HCT116 (cell line): ENCODE measurements around the gene CDK8. TPM values are rescaled to one million over a fixed set of nuclear protein-coding genes. Genes with fewer than 3 reads are reported as not detected.

Source experiments
- ATAC-seq: fragments of 200-7000 bp; cut with Tn5 transposase; 2 replicates; pipeline ENCODE4 v1.9.1; 2020; ENCODE audit warnings: mild to moderate bottlenecking, moderate library complexity
- BruUV-seq: library from RNA; stranded (reverse); fragments of 400-500 nt; replicated peaks from 2 replicates; lab custom pipeline; 2021; lab: Mats Ljungman, UMichigan
- CTCF ChIA-PET: fragments of 300-600 bp; sonication (Branson Sonifier 250); formaldehyde crosslinking; loops from one replicate; lab custom pipeline; 2021; ENCODE audit warnings: antibody characterized with exemption; lab: Charles Lee
- POLR2A ChIA-PET: fragments of 300-600, 350-600 bp; sonication (Branson Sonifier 250); formaldehyde crosslinking; loops from one replicate; lab custom pipeline; 2021; ENCODE audit warnings: antibody characterized with exemption; lab: Charles Lee
- RAD21 ChIA-PET, 2 experiments: fragments of 300-600 bp; sonication (Branson Sonifier 250); formaldehyde crosslinking; loops; one replicate each; lab custom pipeline; 2023; ENCODE audit warnings: low total read pairs in 2 of 2; ENCODE audit not compliant: uncharacterized antibody in 2 of 2, unreplicated experiment in 2 of 2, low non-redundant PET in 1 of 2; lab: Charles Lee
- DNase-seq: peaks from one replicate; pipeline ENCODE4 v3.0.0-alpha.2; 2010; ENCODE audit warnings: low read depth, low spot score
- H2AFZ ChIP-seq: fragments of 200-600 bp; shearing (Covaris generic), sonication (generic); 2 replicates; pipeline ENCODE4 v1.6.1; 2017; ENCODE audit warnings: low read depth, mixed run types, mixed read lengths, antibody characterized with exemption, low read length; ENCODE audit not compliant: poor library complexity, severe bottlenecking
- H3K27ac ChIP-seq: 2 replicates; pipeline ENCODE4 v1.5.1; 2012; ENCODE audit warnings: low read depth, low read length
- H3K27me3 ChIP-seq: fragments of 200-600 bp; sonication (generic); 2 replicates; pipeline ENCODE4 v1.6.1; 2016; ENCODE audit warnings: mixed run types, low read length, mixed read lengths; ENCODE audit not compliant: insufficient read depth
- H3K36me3 ChIP-seq, 2 experiments: fragments of 200-500 bp in 1 of 2; fragments of 200-600 bp in 1 of 2; sonication (Bioruptor generic) in 1 of 2; sonication (generic) in 1 of 2; 2 replicates each; pipeline versions ENCODE4 v1.5.1 to v1.6.1; 2014 to 2016; ENCODE audit warnings: low read length in 2 of 2, inconsistent platforms in 1 of 2, mixed read lengths in 1 of 2, mixed run types in 1 of 2; ENCODE audit not compliant: insufficient read depth in 2 of 2, control insufficient read depth in 1 of 2
- H3K4me1 ChIP-seq, 2 experiments: fragments of 200-600 bp in 1 of 2; sonication (generic) in 1 of 2; 2 replicates each; pipeline versions ENCODE4 v1.5.1 to v1.6.1; 2012 to 2017; ENCODE audit warnings: low read length in 2 of 2, inconsistent platforms in 1 of 2, mild to moderate bottlenecking in 1 of 2, mixed read lengths in 1 of 2, mixed run types in 1 of 2, moderate library complexity in 1 of 2; ENCODE audit not compliant: insufficient read depth in 2 of 2, control insufficient read depth in 1 of 2
- H3K4me2 ChIP-seq: fragments of 200-600 bp; sonication (generic); 2 replicates; pipeline ENCODE4 v1.6.1; 2017; ENCODE audit warnings: mixed run types, low read length, mixed read lengths
- H3K4me3 ChIP-seq, 2 experiments: fragments of 200-600 bp in 1 of 2; sonication (generic) in 1 of 2; replicated peaks in 1 of 2; 2 replicates each; pipeline ENCODE4 v1.5.1; 2011 to 2016; ENCODE audit warnings: low read length in 2 of 2, control low read depth in 1 of 2, low read depth in 1 of 2, mild to moderate bottlenecking in 1 of 2, mixed read lengths in 1 of 2, mixed run types in 1 of 2
- H3K79me2 ChIP-seq: fragments of 200-600 bp; sonication (generic); 2 replicates; pipeline ENCODE4 v1.6.1; 2017; ENCODE audit warnings: mild to moderate bottlenecking, mixed run types, low read length, moderate library complexity, mixed read lengths; ENCODE audit not compliant: insufficient read depth
- H3K9ac ChIP-seq: fragments of 200-600 bp; sonication (generic); 2 replicates; pipeline ENCODE4 v1.6.1; 2016; ENCODE audit warnings: low read length, mixed read lengths
- H3K9me2 ChIP-seq: fragments of 200-600 bp; sonication (generic), shearing (Covaris generic); 2 replicates; pipeline ENCODE4 v1.6.1; 2017; ENCODE audit warnings: mixed run types, mild to moderate bottlenecking, moderate library complexity; ENCODE audit not compliant: insufficient read depth
- H3K9me3 ChIP-seq, 2 experiments: fragments of 200-500 bp in 1 of 2; fragments of 200-600 bp in 1 of 2; sonication (Bioruptor generic) in 1 of 2; sonication (generic) in 1 of 2; 2 replicates each; pipeline ENCODE4 v1.6.1; 2014 to 2017; ENCODE audit warnings: low read length in 2 of 2, mixed read lengths in 2 of 2, inconsistent platforms in 1 of 2, low read depth in 1 of 2, mild to moderate bottlenecking in 1 of 2, mixed run types in 1 of 2, moderate library complexity in 1 of 2; ENCODE audit not compliant: control insufficient read depth in 1 of 2, insufficient read depth in 1 of 2
- H4K20me1 ChIP-seq: fragments of 200-600 bp; sonication (generic), shearing (Covaris generic); 2 replicates; pipeline ENCODE4 v1.6.1; 2017; ENCODE audit warnings: mixed run types, mild to moderate bottlenecking, moderate library complexity; ENCODE audit not compliant: insufficient read depth
- CEBPB ChIP-seq: IDR thresholded peaks from 2 replicates; pipeline ENCODE4 v1.6.1; 2012; ENCODE audit warnings: low read depth
- EGR1 ChIP-seq: IDR thresholded peaks from 2 replicates; pipeline ENCODE4 v1.6.1; 2012; ENCODE audit warnings: low read depth
- ELF1 ChIP-seq: IDR thresholded peaks from 2 replicates; pipeline ENCODE4 v1.6.1; 2012; ENCODE audit warnings: low read depth, borderline replicate concordance
- EZH2 ChIP-seq: fragments of 200-600 bp; sonication (generic); IDR thresholded peaks from 2 replicates; pipeline ENCODE4 v1.6.1; 2017; ENCODE audit warnings: antibody characterized with exemption, mixed run types
- EZH2phosphoT487 ChIP-seq: fragments of 200-600 bp; IDR thresholded peaks from 2 replicates; pipeline ENCODE4 v1.6.1; 2018; ENCODE audit warnings: antibody characterized with exemption, borderline replicate concordance
- FOSL1 ChIP-seq: IDR thresholded peaks from 2 replicates; pipeline ENCODE4 v1.6.1; 2012; ENCODE audit warnings: low read depth
- POLR2A ChIP-seq: IDR thresholded peaks from 2 replicates; pipeline ENCODE4 v1.7.0; 2011; ENCODE audit warnings: borderline replicate concordance; ENCODE audit not compliant: insufficient read depth, insufficient read length; ENCODE audit errors: extremely low read depth
- RAD21 ChIP-seq: IDR thresholded peaks from 2 replicates; pipeline ENCODE4 v1.6.1; 2012; ENCODE audit warnings: low read depth, mild to moderate bottlenecking
- SIN3A ChIP-seq: IDR thresholded peaks from 2 replicates; pipeline ENCODE4 v1.6.1; 2012; ENCODE audit warnings: low read depth
- SP1 ChIP-seq: IDR thresholded peaks from 2 replicates; pipeline ENCODE4 v1.6.1; 2012; ENCODE audit warnings: low read depth
- intact Hi-C: fragments of 100-400 bp; cut with micrococcal nuclease; formaldehyde crosslinking; loops from 2 replicates; pipeline ENCODE4 v1.10.0; 2022
- total RNA-seq: library from RNA; stranded (reverse); gene quantifications from one replicate; pipeline ENCODE4 v1.2.1, GENCODE V29; 2021; ENCODE audit not compliant: unreplicated experiment
- TF ChIP-seq, protein P1 (sequence below): IDR thresholded peaks from 2 replicates; pipeline ENCODE4 v1.6.1; 2012

The CDK8 gene
- total RNA-seq, 1 experiment from 2014 or later: 23.8 TPM

DNA sequence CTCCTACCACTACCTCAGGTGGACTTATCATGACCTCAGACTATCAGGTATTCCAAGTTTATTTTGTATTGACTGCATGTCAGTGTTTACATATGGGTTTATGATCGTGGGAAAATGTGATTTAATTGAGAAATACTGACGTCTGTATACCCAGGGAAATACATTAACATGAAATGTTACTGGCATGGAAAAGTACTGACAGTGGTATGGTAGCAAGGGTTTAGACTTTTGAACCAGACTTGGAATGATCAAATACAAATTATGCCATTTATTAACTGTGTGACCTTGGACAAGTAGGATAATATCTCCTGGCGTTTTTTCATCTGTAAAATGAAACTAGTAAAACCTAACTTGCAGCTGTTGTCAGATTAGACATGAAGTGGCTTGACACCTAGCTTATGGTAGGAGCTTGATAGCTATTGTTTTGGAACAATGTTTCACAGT, 147.7 kb downstream of the CDK8 start:
- Histone ChIP-seq H3K27me3 (no peaks in the 10 kb centered on the region), H4K20me1 (no peaks in the 10 kb centered on the region)
- TF ChIP-seq RAD21 (no peak), EZH2 (no peak), EGR1 (no peak), EZH2phosphoT487 (no peak), ELF1 (no peak), SP1 (no peak), FOSL1 (no peak), CEBPB (no peak), POLR2A (no peak), SIN3A (no peak)
- TF ChIP-seq, protein P1, sequence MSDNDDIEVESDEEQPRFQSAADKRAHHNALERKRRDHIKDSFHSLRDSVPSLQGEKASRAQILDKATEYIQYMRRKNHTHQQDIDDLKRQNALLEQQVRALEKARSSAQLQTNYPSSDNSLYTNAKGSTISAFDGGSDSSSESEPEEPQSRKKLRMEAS: no peak
- TF ChIP-seq, all 23 proteins: peak for 0
- Histone ChIP-seq H3K9me2 (no peaks in the 10 kb centered on the region), H3K4me2 (no peak overlapping the region), H2AFZ (no peak overlapping the region), H3K4me1 (no peaks in the 10 kb centered on the region), H3K4me3 (no peak overlapping the region), H3K79me2 (no peaks in the 10 kb centered on the region), H3K36me3 (peaks cover 0 to 13% of the 10 kb centered on the region in 2 experiments; a peak in 2 of 4 replicates), H3K9me3 (no peaks in the 10 kb centered on the region), H3K27ac (no peak overlapping the region), H3K9ac (no peak overlapping the region)
- ChIA-PET RAD21 (no interaction called here), CTCF (no interaction called here), POLR2A (no interaction called here)
- no peak for DNase-seq
- ATAC-seq: no peak
- intact Hi-C loops: no loop called here
- no TSS peak for BruUV-seq

DNA sequence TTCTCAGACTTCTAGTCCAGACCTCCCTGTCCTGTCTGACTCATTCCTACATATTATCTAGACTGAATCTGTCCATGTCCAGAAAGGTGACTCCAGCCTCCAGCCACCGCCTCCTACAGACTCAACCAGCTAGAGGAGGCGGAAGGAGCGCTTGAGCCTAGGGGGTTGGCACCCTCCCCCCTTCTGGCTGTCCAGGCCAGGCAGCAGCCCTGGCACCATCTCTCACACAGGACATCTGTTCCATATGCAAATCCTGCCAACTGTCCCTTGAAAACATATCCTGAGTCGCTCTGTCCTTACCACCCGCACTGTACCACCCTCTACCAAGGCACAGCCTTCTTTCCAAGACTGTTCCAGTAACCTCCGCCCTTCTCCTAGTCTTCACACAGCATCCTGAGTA, 152.9 kb downstream of the CDK8 start:
- DNase-seq (no peak), ATAC-seq (no peak)
- intact Hi-C loops: no loop called here
- TF ChIP-seq ELF1: no peak
- ChIA-PET CTCF (no interaction called here), RAD21 (no interaction called here), POLR2A (no interaction called here)
- Histone ChIP-seq H3K9ac (no peak overlapping the region), H3K9me2 (no peaks in the 10 kb centered on the region), H4K20me1 (no peaks in the 10 kb centered on the region), H3K4me1 (no peaks in the 10 kb centered on the region), H3K4me2 (no peak overlapping the region), H3K9me3 (no peaks in the 10 kb centered on the region), H3K4me3 (no peak overlapping the region), H3K36me3 (peaks cover 0 to 8% of the 10 kb centered on the region in 2 experiments; a peak in 2 of 4 replicates), H3K27ac (no peak overlapping the region), H3K79me2 (no peaks in the 10 kb centered on the region), H2AFZ (no peak overlapping the region), H3K27me3 (no peaks in the 10 kb centered on the region)
- BruUV-seq: no TSS peak
